Activated T-cell treated with anti-CD3 and anti-CD28 coated beads for 48 hours (primary cell): ENCODE measurements around the gene MGAM2.

Experiments used
- DNase-seq: peaks from one replicate; pipeline ENCODE4 v3.0.0-alpha.2; 2020; ENCODE audit warnings: low read depth

MGAM2 gene

DNA sequence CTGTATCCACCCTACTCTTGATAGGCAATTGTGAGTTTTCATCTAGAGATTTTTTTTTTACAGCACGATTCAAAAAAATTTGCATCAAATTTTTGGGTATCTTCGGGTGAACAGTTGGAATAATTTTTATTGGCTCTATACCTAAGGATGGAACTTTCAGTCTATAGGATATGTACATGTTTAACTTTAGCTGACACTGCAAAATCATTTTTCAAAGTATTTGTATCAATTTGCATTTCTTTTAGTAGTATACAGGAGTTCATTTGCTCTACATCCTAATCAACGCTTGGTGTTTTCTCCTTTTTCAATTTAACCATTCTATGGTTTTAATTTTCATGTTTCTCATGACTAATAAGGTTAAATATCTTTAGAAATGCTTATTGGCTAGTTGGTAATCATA is 11.7 kb downstream of the MGAM2 start:
- DNase-seq: no peak

- no peak for DNase-seq
These were observed 13.9 kb downstream of the MGAM2 start for GRCh38 chr7:142125256-142125955.

GRCh38 chr7:142130267-142130666 is 18.7 kb downstream of the MGAM2 start:
- no peak for DNase-seq

DNA sequence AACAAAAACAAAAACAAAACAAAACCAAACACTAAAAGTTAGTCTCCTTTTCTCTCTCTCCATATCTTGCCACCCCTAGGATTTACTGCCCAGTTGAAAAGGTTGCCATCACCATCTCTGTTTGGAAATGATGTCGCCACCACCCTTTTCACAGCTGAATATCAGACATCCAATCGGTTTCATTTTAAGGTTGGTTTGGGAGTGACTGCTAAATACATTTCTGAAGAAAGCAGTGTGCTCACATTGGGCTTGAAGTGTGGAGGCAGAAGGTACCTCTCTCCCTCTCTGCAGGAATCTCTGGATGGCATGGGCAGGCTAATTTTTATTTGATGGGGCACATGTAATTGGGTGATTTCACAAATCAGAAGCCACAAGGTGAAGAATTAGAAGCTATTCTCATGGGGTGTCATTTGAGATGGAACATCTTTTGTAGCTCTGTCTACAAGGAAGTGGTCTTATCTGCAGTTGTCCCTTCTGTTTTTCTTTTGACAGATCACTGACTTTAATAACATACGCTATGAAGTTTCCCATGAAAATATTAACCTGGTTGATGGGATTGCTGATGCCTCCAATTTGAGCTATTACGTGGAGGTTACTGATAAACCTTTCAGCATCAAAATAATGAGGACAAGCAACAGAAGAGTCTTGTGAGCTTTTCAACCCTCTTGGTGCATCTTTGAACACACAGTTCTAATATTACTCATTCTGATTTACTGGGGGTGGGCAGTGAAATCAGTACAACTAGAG is 20.1 kb downstream of the MGAM2 start:
- no peak for DNase-seq

DNA sequence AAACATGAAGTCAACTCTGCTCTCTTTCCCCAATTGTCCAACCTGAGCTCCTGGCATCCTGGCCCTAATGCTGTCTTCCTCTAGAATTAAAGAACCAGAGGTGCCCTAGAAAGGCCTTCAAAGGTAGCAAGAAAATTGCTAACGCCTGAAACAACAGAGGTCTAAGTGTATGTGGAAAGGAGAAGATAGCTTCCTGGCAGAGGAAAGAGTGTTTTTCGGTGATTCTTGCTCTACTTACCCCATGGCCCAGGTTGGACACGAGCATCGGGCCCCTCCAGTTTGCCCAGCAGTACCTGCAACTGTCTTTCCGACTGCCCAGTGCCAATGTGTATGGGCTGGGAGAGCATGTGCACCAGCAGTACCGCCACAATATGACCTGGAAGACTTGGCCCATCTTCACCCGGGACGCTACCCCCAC is 22.2 kb downstream of the MGAM2 start:
- DNase-seq: no peak

GRCh38 chr7:142134909-142135308 is 23.4 kb downstream of the MGAM2 start:
- DNase-seq: no peak

- DNase-seq: no peak
These were observed 27.5 kb downstream of the MGAM2 start for GRCh38 chr7:142138996-142139395.

- DNase-seq: no peak
These were observed 28.3 kb downstream of the MGAM2 start for GRCh38 chr7:142139597-142140400.

GRCh38 chr7:142140401-142140959 is 29.0 kb downstream of the MGAM2 start:
- no peak for DNase-seq

- DNase-seq: no peak
These were observed 31.2 kb downstream of the MGAM2 start for GRCh38 chr7:142142702-142143101.

- no peak for DNase-seq
These were observed 34.6 kb downstream of the MGAM2 start for GRCh38 chr7:142146124-142146523.

GRCh38 chr7:142150356-142150755 is 38.8 kb downstream of the MGAM2 start:
- DNase-seq: no peak

- no peak for DNase-seq
These were observed 39.4 kb downstream of the MGAM2 start for GRCh38 chr7:142150869-142151268.

DNA sequence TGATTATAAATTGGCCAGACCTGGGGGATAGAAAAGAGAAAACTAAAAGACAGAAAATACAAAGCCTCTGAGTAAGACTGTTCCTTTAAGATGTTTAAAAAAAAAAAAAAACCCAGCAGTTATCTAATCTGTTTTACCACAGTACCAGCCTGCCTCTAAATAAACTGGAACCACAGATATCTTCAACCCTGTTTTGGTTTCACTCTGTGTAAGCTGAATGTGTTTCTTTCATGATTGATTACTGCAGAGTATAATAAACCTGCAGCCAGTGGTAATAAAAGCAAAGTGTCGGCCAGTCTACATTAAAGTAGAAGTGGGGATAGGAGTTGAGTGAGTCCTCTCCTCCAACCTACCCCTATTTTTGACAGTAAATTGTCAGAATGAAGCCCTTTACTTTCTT is 40.6 kb downstream of the MGAM2 start:
- no peak for DNase-seq

DNA sequence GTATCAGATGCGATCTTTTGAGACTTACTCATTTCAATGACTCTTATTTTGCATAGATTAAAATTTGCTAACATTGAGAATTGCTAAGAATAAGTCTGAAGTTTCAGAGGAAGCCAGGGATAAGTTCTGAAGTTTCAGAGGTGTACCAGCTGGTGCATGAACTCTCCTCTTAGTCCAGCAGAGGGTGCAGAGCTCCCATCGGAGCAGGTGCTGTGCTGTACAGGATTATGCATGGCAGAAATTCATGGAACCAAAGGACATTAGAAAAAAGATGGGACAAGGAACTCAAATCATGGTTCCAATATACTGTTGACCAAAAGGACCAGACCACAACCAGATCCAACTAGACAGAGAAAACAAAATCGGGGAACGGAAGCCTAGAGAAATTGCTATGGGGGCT is 41.9 kb downstream of the MGAM2 start:
- no peak for DNase-seq

DNA sequence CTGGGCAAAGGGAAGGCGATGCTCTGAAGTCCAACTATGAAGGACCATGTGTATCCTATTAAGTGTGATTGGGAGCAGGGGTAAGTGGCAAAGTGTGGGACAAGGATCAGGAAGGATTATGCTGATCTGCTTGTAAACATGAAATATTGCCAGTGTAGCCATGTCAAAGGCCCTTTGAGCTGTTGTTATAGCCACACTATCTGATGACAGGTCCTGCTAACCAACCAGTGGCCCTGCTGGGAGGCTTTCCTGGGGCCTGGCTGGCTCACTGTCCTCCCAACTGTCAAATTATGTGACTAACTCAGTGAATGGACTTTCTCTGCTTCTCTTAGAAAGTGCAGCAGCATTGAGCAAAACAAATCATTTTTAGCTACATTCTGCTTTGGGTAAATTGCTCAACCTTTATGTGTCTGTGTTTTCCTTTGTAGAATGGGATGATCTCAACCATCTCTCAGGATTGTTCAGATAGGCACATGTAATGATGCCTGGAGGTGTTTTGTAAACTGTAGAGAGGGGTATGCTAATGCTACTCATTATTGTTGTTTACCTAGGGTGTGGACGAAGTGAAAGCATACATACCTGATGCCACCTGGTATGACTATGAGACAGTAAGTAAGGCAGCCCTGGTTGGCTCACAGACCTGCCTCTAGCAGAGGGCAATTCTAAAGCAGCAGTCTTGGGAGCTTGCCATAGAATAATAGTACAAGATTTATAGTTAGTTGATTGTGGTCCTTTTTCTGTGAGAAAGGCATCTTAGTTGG is 47.4 kb downstream of the MGAM2 start:
- no peak for DNase-seq

DNA sequence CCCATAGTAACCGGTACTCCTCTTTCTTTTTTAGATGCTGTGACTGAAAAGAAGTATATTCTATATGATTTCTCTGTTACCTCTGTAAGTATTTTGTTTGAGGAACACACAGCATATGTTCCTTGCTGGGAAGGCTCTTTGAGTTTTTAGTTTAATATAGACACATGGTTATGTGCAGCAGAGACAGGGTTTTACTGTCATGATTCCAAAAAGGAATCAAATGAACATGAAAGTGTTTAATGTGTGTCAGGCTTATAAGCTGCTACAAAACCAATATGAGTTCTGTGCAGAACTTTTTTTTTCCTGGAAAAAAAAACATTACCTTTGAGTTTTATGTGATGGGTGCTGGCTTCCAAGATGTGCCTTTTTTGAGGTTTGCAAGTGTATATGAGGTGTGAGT is 50.4 kb downstream of the MGAM2 start:
- no peak for DNase-seq

DNA sequence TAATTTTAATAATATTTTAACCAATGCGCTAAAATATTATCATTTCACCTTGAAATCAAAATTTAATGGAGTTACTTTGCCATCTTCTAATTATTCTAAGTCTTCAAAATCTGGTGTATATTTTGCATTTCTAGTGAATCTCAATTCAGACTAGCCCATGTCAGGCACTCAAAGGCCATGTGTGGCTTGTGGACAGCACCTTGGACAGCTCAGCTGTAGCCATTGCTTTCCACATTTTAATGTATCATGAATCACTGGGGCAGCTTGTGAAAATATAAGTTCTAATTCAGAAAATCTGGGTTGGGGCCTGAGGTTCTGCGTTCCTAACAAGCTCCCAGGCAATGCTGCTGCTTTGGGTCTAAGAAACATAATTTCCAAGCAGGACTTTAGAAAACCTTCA is 57.2 kb downstream of the MGAM2 start:
- no peak for DNase-seq

- no peak for DNase-seq
These were observed 61.4 kb downstream of the MGAM2 start for GRCh38 chr7:142172932-142173331.

GRCh38 chr7:142174441-142174840 is 62.9 kb downstream of the MGAM2 start:
- DNase-seq: no peak

GRCh38 chr7:142175594-142175993 is 64.1 kb downstream of the MGAM2 start:
- DNase-seq: no peak

GRCh38 chr7:142176901-142177300 is 65.4 kb downstream of the MGAM2 start:
- DNase-seq: no peak
